ENCODE data around the gene IVL. TPM values are rescaled to one million over a fixed set of nuclear protein-coding genes. Genes with fewer than 3 reads are reported as not detected.

Gene IVL
- total RNA-seq, 1 experiment from 2014 or later, result not detected

DNA sequence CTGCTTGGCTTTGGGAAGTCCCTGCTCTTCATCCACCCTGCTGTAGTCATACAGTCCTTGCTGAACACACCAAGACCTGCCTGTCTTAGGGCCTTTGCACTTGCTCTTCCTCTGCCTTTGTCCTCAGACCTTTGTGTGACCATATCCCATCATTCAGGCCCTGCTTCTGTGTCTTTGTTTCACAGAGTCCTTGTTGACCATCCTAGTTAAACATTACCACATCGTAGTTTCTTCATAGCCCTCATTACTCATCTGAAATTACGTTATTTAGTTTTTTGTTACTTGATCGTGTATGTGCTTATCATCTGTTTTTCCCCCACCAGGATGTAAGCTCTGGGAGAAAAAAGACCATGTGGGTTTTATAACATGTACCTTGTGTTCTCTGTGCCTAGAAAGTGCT, 20.3 kb downstream of the IVL start:
- ATAC-seq (no peak), DNase-seq (ENCODE audit: low read depth, low spot score) (no peak)
- Histone ChIP-seq H3K27ac (ENCODE audit: low read length) (no peak overlapping the region), H3K9me3 (ENCODE audit: control insufficient read depth, insufficient read depth, low read depth, low read length) (no peaks in the 10 kb centered on the region), H3K36me3 (ENCODE audit: control insufficient read depth, insufficient read depth, low read length) (no peaks in the 10 kb centered on the region), H3K4me1 (ENCODE audit: control insufficient read depth, insufficient read depth, low read length) (no peaks in the 10 kb centered on the region), H3K4me3 (ENCODE audit: low read depth in 2 of 2, low read length in 2 of 2) (no peak overlapping the region), H3K27me3 (ENCODE audit: control insufficient read depth, insufficient read depth, low read length) (no peaks in the 10 kb centered on the region)
- in situ Hi-C loops (cut with HindIII; ENCODE audit: low pct_unique_long_range_greater_than_20kb, low sequenced_read_pairs), result no loop called here
- TF ChIP-seq, protein P1, sequence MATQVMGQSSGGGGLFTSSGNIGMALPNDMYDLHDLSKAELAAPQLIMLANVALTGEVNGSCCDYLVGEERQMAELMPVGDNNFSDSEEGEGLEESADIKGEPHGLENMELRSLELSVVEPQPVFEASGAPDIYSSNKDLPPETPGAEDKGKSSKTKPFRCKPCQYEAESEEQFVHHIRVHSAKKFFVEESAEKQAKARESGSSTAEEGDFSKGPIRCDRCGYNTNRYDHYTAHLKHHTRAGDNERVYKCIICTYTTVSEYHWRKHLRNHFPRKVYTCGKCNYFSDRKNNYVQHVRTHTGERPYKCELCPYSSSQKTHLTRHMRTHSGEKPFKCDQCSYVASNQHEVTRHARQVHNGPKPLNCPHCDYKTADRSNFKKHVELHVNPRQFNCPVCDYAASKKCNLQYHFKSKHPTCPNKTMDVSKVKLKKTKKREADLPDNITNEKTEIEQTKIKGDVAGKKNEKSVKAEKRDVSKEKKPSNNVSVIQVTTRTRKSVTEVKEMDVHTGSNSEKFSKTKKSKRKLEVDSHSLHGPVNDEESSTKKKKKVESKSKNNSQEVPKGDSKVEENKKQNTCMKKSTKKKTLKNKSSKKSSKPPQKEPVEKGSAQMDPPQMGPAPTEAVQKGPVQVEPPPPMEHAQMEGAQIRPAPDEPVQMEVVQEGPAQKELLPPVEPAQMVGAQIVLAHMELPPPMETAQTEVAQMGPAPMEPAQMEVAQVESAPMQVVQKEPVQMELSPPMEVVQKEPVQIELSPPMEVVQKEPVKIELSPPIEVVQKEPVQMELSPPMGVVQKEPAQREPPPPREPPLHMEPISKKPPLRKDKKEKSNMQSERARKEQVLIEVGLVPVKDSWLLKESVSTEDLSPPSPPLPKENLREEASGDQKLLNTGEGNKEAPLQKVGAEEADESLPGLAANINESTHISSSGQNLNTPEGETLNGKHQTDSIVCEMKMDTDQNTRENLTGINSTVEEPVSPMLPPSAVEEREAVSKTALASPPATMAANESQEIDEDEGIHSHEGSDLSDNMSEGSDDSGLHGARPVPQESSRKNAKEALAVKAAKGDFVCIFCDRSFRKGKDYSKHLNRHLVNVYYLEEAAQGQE (IDR thresholded peaks at IDR 0.05; ENCODE audit: insufficient read depth in 1 of 2, low read depth in 2 of 2, low read length in 1 of 2), result no peak
- TF ChIP-seq TCF7L2 (IDR thresholded peaks at IDR 0.05; ENCODE audit: low read depth, low read length) (no peak), SIN3A (IDR thresholded peaks at IDR 0.05; ENCODE audit: borderline replicate concordance, insufficient read depth, low read depth, low read length) (no peak), POLR2AphosphoS5 (IDR thresholded peaks at IDR 0.05; ENCODE audit: low read depth, low read length) (no peak)
- TF ChIP-seq, protein P2, sequence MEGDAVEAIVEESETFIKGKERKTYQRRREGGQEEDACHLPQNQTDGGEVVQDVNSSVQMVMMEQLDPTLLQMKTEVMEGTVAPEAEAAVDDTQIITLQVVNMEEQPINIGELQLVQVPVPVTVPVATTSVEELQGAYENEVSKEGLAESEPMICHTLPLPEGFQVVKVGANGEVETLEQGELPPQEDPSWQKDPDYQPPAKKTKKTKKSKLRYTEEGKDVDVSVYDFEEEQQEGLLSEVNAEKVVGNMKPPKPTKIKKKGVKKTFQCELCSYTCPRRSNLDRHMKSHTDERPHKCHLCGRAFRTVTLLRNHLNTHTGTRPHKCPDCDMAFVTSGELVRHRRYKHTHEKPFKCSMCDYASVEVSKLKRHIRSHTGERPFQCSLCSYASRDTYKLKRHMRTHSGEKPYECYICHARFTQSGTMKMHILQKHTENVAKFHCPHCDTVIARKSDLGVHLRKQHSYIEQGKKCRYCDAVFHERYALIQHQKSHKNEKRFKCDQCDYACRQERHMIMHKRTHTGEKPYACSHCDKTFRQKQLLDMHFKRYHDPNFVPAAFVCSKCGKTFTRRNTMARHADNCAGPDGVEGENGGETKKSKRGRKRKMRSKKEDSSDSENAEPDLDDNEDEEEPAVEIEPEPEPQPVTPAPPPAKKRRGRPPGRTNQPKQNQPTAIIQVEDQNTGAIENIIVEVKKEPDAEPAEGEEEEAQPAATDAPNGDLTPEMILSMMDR (IDR thresholded peaks at IDR 0.05), result no peak
- POLR2A ChIA-PET, result no interaction called here
- intact Hi-C loops (cut with micrococcal nuclease; ENCODE audit: unreplicated experiment), result no loop called here
- BruUV-seq (replicated peaks), result no TSS peak
- CTCF ChIA-PET, result interaction anchor here (0.6 kb wide), 1 partner anchor 1204 kb away, joined by 3 read pairs; no protein-coding TSS in a partner anchor

DNA sequence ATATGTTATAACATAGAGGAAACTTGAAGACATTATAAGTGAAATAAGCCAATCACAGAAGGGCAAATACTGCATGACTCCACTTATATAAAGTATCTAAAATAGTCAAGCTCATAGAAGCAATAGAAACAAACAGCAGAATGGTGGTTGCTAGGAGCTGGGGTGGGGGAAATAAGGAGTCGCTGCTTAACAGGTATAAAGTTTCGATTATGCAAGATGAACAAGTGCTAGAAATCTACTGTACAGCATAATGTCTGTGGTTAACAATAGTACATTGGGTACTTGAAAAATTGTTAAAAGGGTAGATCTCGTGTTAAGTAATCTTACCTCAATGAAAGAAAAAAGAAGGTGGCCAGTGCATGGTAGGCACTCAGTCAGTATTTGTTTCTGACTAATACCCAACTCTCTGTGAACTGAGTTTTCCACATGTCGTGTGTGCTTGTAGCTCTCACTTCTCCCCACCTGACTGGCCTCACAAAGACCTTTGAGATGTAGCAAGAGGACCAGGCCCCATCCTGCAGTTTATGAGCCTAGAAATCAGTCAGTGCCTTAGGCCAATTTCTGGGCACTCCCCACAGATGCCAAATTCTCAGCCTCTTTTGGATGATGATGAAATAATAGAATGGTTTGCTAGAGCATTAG, 23.9 kb downstream of the IVL start:
- POLR2A ChIA-PET, result no interaction called here
- in situ Hi-C loops (cut with HindIII; ENCODE audit: low pct_unique_long_range_greater_than_20kb, low sequenced_read_pairs) (no loop called here), intact Hi-C loops (cut with micrococcal nuclease; ENCODE audit: unreplicated experiment) (no loop called here)
- H3K9me3 ChIP-seq (ENCODE audit: control insufficient read depth, insufficient read depth, low read depth, low read length), result no peaks in the 10 kb centered on the region
- TF ChIP-seq POLR2AphosphoS5 (IDR thresholded peaks at IDR 0.05; ENCODE audit: low read depth, low read length), result no peak
- no peak for TF ChIP-seq SIN3A (IDR thresholded peaks at IDR 0.05; ENCODE audit: borderline replicate concordance, insufficient read depth, low read depth, low read length)
- no peak for TF ChIP-seq TCF7L2 (IDR thresholded peaks at IDR 0.05; ENCODE audit: low read depth, low read length)
- TF ChIP-seq, protein P2 (IDR thresholded peaks at IDR 0.05), result no peak
- TF ChIP-seq, protein P1 (IDR thresholded peaks at IDR 0.05; ENCODE audit: insufficient read depth in 1 of 2, low read depth in 2 of 2, low read length in 1 of 2), result no peak
- H3K4me3 ChIP-seq (ENCODE audit: low read depth in 2 of 2, low read length in 2 of 2), result no peak overlapping the region
- H3K4me1 ChIP-seq (ENCODE audit: control insufficient read depth, insufficient read depth, low read length), result no peaks in the 10 kb centered on the region
- ATAC-seq (no peak), DNase-seq (ENCODE audit: low read depth, low spot score) (no peak)
- CTCF ChIA-PET, result no interaction called here
- no TSS peak for BruUV-seq (replicated peaks)
- no peaks in the 10 kb centered on the region for H3K36me3 ChIP-seq (ENCODE audit: control insufficient read depth, insufficient read depth, low read length)
- no peaks in the 10 kb centered on the region for H3K27me3 ChIP-seq (ENCODE audit: control insufficient read depth, insufficient read depth, low read length)
- H3K27ac ChIP-seq (ENCODE audit: low read length), result no peak overlapping the region

Measured in Panc1 (cell line).